Renal cortical epithelial cell (primary cell): ENCODE data around the gene CMTM3. TPM values are rescaled to one million over a fixed set of nuclear protein-coding genes. Genes with fewer than 3 reads are reported as not detected.
"Not testable (repeated sequence)": the region's sequence is repeated elsewhere in the genome, so short reads cannot be mapped to it uniquely, and the experiment has no call there.

ENCODE experiments used
- DNase-seq: peaks from one replicate; pipeline ENCODE4 v3.0.0-alpha.2; 2011; ENCODE audit warnings: low read depth
- total RNA-seq: library from RNA; depleted of rRNA; stranded (reverse); fragments of >200 nt; gene quantifications from 2 replicates; pipeline ENCODE4 v1.2.3, GENCODE V29; 2014

Gene CMTM3
- total RNA-seq, 1 donor from 2014 or later, result 11.6 TPM

GRCh38 chr16:66609139-66609510 is 4.6 kb downstream of the CMTM3 start:
- DNase-seq, result no peak

GRCh38 chr16:66610111-66610820 is 5.8 kb downstream of the CMTM3 start:
- no peak for DNase-seq

GRCh38 chr16:66611911-66612310 is 7.4 kb downstream of the CMTM3 start:
- not testable (repeated sequence) for DNase-seq

GRCh38 chr16:66612422-66612821 is 7.9 kb downstream of the CMTM3 start:
- no peak for DNase-seq

- no peak for DNase-seq
Observed at GRCh38 chr16:66614161-66614802, 9.8 kb downstream of the CMTM3 start.

GRCh38 chr16:66616169-66616568 is 11.7 kb downstream of the CMTM3 start:
- DNase-seq, result no peak

- DNase-seq, result no peak
Observed at GRCh38 chr16:66616592-66616991, 12.1 kb downstream of the CMTM3 start.

- peak; percentile 24 for DNase-seq
Observed at GRCh38 chr16:66617010-66617434, 12.5 kb downstream of the CMTM3 start.

- DNase-seq, result no peak
Observed at GRCh38 chr16:66617728-66618127, 13.2 kb downstream of the CMTM3 start.

GRCh38 chr16:66618588-66619375 is 14.3 kb downstream of the CMTM3 start:
- peak; percentile 99 for DNase-seq

GRCh38 chr16:66619534-66620428 is 15.3 kb downstream of the CMTM3 start:
- DNase-seq, result peak; percentile 59

- DNase-seq, result no peak
Observed at GRCh38 chr16:66620429-66620795, 15.9 kb downstream of the CMTM3 start.

GRCh38 chr16:66621973-66622372 is 17.5 kb downstream of the CMTM3 start:
- DNase-seq, result no peak

GRCh38 chr16:66622863-66623262 is 18.4 kb downstream of the CMTM3 start:
- no peak for DNase-seq

- DNase-seq, result no peak
Observed at GRCh38 chr16:66623755-66624154, 19.3 kb downstream of the CMTM3 start.

- not testable (repeated sequence) for DNase-seq
Observed at GRCh38 chr16:66627611-66628378, 23.3 kb downstream of the CMTM3 start.

- DNase-seq, result no peak
Observed at GRCh38 chr16:66629856-66630255, 25.4 kb downstream of the CMTM3 start.

- not testable (repeated sequence) for DNase-seq
Observed at GRCh38 chr16:66630561-66631260, 26.2 kb downstream of the CMTM3 start.

GRCh38 chr16:66631558-66631957 is 27.1 kb downstream of the CMTM3 start:
- DNase-seq, result not testable (repeated sequence)

- no peak for DNase-seq
Observed at GRCh38 chr16:66634527-66635196, 30.2 kb downstream of the CMTM3 start.
